ENCODE measurements around the gene SPCS1. TPM values are rescaled to one million over a fixed set of nuclear protein-coding genes. Genes with fewer than 3 reads are reported as not detected.
"Not testable (repeated sequence)": the region's sequence is repeated elsewhere in the genome, so short reads cannot be mapped to it uniquely, and the experiment has no call there.

Gene SPCS1
- 68.5 TPM for total RNA-seq

GRCh38 chr3:52705688-52706686 lies at the start of gene SPCS1, which contains the start of gene GLT8D1:
SPCS1 (plus strand) TSS chr3:52706106; CDS start chr3:52706247, 141 bp downstream.
GLT8D1 (minus strand) TSS chr3:52705791; CDS start chr3:52700460, 5,331 bp downstream.
- Histone ChIP-seq H3K9me3 (no peaks in the 10 kb centered on the region), H3K4me3 (peak within 1 kb of the TSS; percentile 92 to 98), H3K36me3 (peaks cover 0 to 11% of the 10 kb centered on the region in 2 donors), H3K27me3 (no peaks in the 10 kb centered on the region), H3K4me1 (peaks cover 54% of the 10 kb centered on the region), H3K27ac (peak within 1 kb of the TSS; percentile 90)
- intact Hi-C loops (cut with DNase I) = no loop called here
- TF ChIP-seq POLR2AphosphoS5 (IDR thresholded peaks at IDR 0.05; ENCODE audit: insufficient read depth in 1 of 2, low read depth in 1 of 2) = peak; percentile 33 to 92
- no peak for TF ChIP-seq CTCF (IDR thresholded peaks at IDR 0.05)
- peak in 1 of 2 donors; percentile 41 for TF ChIP-seq POLR2A (IDR thresholded peaks at IDR 0.05)
- peak in 1 of 2 donors; percentile 85 for DNase-seq (ENCODE audit: extremely low spot score in 2 of 2)

- Histone ChIP-seq H3K9me3 (no peaks in the 10 kb centered on the region), H3K27ac (no peak overlapping the region), H3K27me3 (no peaks in the 10 kb centered on the region), H3K4me1 (no peaks in the 10 kb centered on the region), H3K4me3 (no peak overlapping the region), H3K36me3 (peaks cover 0 to 70% of the 10 kb centered on the region in 2 donors)
- DNase-seq (ENCODE audit: extremely low spot score in 2 of 2) = no peak
- TF ChIP-seq POLR2AphosphoS5 (IDR thresholded peaks at IDR 0.05; ENCODE audit: insufficient read depth in 1 of 2, low read depth in 1 of 2) = no peak
- no peak for TF ChIP-seq POLR2A (IDR thresholded peaks at IDR 0.05)
- no peak for TF ChIP-seq CTCF (IDR thresholded peaks at IDR 0.05)
- intact Hi-C loops (cut with DNase I) = no loop called here
These were observed 45.9 kb upstream of the SPCS1 start for GRCh38 chr3:52660046-52660445.

- no peaks in the 10 kb centered on the region for H3K4me1 ChIP-seq
- H3K9me3 ChIP-seq = no peaks in the 10 kb centered on the region
- no peak for DNase-seq (ENCODE audit: extremely low spot score in 2 of 2)
- TF ChIP-seq POLR2A (IDR thresholded peaks at IDR 0.05) = no peak
- TF ChIP-seq POLR2AphosphoS5 (IDR thresholded peaks at IDR 0.05; ENCODE audit: insufficient read depth in 1 of 2, low read depth in 1 of 2) = no peak
- no peak for TF ChIP-seq CTCF (IDR thresholded peaks at IDR 0.05)
- no peak overlapping the region for H3K4me3 ChIP-seq
- H3K27me3 ChIP-seq = no peaks in the 10 kb centered on the region
- peaks cover 0 to 46% of the 10 kb centered on the region in 2 donors for H3K36me3 ChIP-seq
- intact Hi-C loops (cut with DNase I) = no loop called here
- no peak overlapping the region for H3K27ac ChIP-seq
These were observed 42.8 kb upstream of the SPCS1 start for GRCh38 chr3:52663098-52663497.

GRCh38 chr3:52670621-52671521 lies 35.0 kb upstream of the SPCS1 start:
- H3K27me3 ChIP-seq = no peaks in the 10 kb centered on the region
- peaks cover 16% of the 10 kb centered on the region for H3K4me1 ChIP-seq
- H3K9me3 ChIP-seq = no peaks in the 10 kb centered on the region
- peaks cover 0 to 31% of the 10 kb centered on the region in 2 donors for H3K36me3 ChIP-seq
- intact Hi-C loops (cut with DNase I) = no loop called here
- TF ChIP-seq POLR2AphosphoS5 (IDR thresholded peaks at IDR 0.05; ENCODE audit: insufficient read depth in 1 of 2, low read depth in 1 of 2) (peak in 1 of 2 donors; percentile 50), POLR2A (IDR thresholded peaks at IDR 0.05) (no peak)
- peak overlapping the region; percentile 27 for H3K27ac ChIP-seq
- DNase-seq (ENCODE audit: extremely low spot score in 2 of 2) = no peak
- H3K4me3 ChIP-seq = no peak overlapping the region

GRCh38 chr3:52671676-52672075 lies 34.2 kb upstream of the SPCS1 start:
- H3K4me3 ChIP-seq = no peak overlapping the region
- peaks cover 16% of the 10 kb centered on the region for H3K4me1 ChIP-seq
- H3K27ac ChIP-seq = no peak overlapping the region
- no peaks in the 10 kb centered on the region for H3K9me3 ChIP-seq
- no peaks in the 10 kb centered on the region for H3K27me3 ChIP-seq
- TF ChIP-seq CTCF (IDR thresholded peaks at IDR 0.05) (no peak), POLR2AphosphoS5 (IDR thresholded peaks at IDR 0.05; ENCODE audit: insufficient read depth in 1 of 2, low read depth in 1 of 2) (no peak), POLR2A (IDR thresholded peaks at IDR 0.05) (no peak)
- no peak for DNase-seq (ENCODE audit: extremely low spot score in 2 of 2)
- peaks cover 0 to 33% of the 10 kb centered on the region in 2 donors for H3K36me3 ChIP-seq
- intact Hi-C loops (cut with DNase I) = no loop called here

GRCh38 chr3:52676201-52676600 lies 29.7 kb upstream of the SPCS1 start:
- H3K9me3 ChIP-seq; intact Hi-C loops (cut with DNase I); H3K27ac ChIP-seq; H3K4me3 ChIP-seq; H3K27me3 ChIP-seq; DNase-seq (ENCODE audit: extremely low spot score in 2 of 2): not testable (repeated sequence)
- peaks cover 0 to 60% of the 10 kb centered on the region in 2 donors for H3K36me3 ChIP-seq
- peaks cover 15% of the 10 kb centered on the region for H3K4me1 ChIP-seq
